WTC11 (cell line): ENCODE measurements around the gene WNK1.

Experiments
- ATF1 ChIP-seq: sonication (generic); formaldehyde crosslinking; IDR thresholded peaks from 2 replicates; pipeline ENCODE4 v1.8.1; 2023; ENCODE audit warnings: mild to moderate bottlenecking, moderate library complexity, missing genetic modification reagents
- GABPB1 ChIP-seq: sonication (generic); formaldehyde crosslinking; IDR thresholded peaks from 2 replicates; pipeline ENCODE4 v1.8.1; 2023; ENCODE audit warnings: mild to moderate bottlenecking, missing genetic modification reagents
- SP1 ChIP-seq: sonication (generic); formaldehyde crosslinking; conservative IDR thresholded peaks from 2 replicates; pipeline ENCODE4 v1.8.1; 2022; ENCODE audit warnings: missing genetic modification reagents
- TF ChIP-seq, protein P1 (sequence below): fragments of 200-600 bp; IDR thresholded peaks from 2 replicates; pipeline ENCODE4 v1.8.0; 2022; ENCODE audit warnings: antibody characterized with exemption

DNA sequence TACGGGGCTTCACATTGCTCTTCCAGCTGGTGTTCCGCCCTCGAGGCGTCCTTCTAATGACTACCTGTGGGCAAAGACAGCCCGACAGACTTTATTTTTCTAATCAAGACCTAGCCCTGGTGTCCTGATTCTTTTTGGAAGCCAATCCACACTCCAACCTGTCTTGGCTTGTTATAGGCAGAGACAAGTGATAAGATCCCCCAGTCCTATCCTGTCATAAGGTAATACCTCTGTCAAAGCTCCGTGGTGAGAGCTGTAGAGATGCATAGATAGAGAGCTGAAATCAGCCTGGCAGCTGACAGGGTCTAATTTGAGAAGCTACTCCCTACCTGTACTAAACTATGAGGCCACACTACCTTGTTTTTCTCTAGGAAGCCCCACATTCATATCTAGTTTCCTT, 11.5 kb upstream of the WNK1 start:
- TF ChIP-seq SP1 (CRISPR knock-in tag) (no peak), ATF1 (CRISPR knock-in tag) (no peak), GABPB1 (CRISPR knock-in tag) (no peak)
- TF ChIP-seq, protein P1, sequence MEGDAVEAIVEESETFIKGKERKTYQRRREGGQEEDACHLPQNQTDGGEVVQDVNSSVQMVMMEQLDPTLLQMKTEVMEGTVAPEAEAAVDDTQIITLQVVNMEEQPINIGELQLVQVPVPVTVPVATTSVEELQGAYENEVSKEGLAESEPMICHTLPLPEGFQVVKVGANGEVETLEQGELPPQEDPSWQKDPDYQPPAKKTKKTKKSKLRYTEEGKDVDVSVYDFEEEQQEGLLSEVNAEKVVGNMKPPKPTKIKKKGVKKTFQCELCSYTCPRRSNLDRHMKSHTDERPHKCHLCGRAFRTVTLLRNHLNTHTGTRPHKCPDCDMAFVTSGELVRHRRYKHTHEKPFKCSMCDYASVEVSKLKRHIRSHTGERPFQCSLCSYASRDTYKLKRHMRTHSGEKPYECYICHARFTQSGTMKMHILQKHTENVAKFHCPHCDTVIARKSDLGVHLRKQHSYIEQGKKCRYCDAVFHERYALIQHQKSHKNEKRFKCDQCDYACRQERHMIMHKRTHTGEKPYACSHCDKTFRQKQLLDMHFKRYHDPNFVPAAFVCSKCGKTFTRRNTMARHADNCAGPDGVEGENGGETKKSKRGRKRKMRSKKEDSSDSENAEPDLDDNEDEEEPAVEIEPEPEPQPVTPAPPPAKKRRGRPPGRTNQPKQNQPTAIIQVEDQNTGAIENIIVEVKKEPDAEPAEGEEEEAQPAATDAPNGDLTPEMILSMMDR = no peak
